ENCODE results near the gene METTL14. TPM values are rescaled to one million over a fixed set of nuclear protein-coding genes. Genes with fewer than 3 reads are reported as not detected.

Gene METTL14
- total RNA-seq, 2 donors from 2014 or later, result 33.0 to 34.1 TPM

DNA sequence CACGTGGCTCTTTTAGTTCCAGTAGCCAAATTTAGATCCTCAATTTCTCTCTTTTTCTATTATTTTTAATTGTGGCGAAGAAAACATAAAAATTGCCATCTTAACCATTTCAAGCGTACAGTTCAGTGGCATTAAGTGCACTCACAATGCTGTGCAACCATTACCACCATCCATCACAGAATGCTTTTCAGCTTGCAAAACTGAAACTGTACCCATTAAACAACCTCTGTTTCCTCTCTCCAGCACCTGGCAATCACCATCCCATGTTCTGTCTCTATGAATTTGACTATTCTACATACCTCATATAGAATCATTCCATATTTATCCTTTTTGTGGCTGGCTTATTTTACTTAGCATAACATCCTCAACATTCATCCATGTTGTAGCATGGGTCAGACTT lies 74.9 kb downstream of the METTL14 start:
- no peaks in the 10 kb centered on the region for H3K36me3 ChIP-seq
- H3K27ac ChIP-seq, result no peak overlapping the region
- no peaks in the 10 kb centered on the region for H3K9me3 ChIP-seq
- no peak overlapping the region for H3K9ac ChIP-seq (ENCODE audit: low read depth in 2 of 2, low read length in 2 of 2)
- no peak for DNase-seq
- TF ChIP-seq, protein P1, sequence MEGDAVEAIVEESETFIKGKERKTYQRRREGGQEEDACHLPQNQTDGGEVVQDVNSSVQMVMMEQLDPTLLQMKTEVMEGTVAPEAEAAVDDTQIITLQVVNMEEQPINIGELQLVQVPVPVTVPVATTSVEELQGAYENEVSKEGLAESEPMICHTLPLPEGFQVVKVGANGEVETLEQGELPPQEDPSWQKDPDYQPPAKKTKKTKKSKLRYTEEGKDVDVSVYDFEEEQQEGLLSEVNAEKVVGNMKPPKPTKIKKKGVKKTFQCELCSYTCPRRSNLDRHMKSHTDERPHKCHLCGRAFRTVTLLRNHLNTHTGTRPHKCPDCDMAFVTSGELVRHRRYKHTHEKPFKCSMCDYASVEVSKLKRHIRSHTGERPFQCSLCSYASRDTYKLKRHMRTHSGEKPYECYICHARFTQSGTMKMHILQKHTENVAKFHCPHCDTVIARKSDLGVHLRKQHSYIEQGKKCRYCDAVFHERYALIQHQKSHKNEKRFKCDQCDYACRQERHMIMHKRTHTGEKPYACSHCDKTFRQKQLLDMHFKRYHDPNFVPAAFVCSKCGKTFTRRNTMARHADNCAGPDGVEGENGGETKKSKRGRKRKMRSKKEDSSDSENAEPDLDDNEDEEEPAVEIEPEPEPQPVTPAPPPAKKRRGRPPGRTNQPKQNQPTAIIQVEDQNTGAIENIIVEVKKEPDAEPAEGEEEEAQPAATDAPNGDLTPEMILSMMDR (IDR thresholded peaks at IDR 0.05), result no peak
- no peaks in the 10 kb centered on the region for H3K4me1 ChIP-seq
- no peaks in the 10 kb centered on the region for H3K27me3 ChIP-seq
- no peak overlapping the region for H3K4me3 ChIP-seq
- intact Hi-C loops (cut with DNase I), result no loop called here

DNA sequence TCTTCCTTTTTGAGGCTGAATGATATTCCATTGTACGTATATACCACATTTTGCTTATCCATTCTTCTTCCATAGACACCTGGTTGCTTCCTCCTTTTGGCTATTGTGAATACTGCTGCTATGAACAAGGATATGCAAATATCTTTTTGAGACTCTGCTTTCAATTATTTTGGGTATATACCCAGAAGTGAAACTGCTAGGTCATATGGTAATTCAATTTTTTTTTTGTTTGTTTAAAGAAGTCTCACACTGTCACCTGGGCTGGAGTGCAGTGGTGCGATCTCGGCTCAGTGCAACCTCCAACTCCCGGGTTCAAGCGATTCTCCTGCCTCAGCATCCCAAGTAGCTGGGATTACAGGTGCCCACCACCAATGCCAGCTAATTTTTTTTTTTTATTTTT lies 75.3 kb downstream of the METTL14 start:
- no peaks in the 10 kb centered on the region for H3K9me3 ChIP-seq
- H3K36me3 ChIP-seq, result no peaks in the 10 kb centered on the region
- H3K27me3 ChIP-seq, result no peaks in the 10 kb centered on the region
- H3K4me3 ChIP-seq, result no peak overlapping the region
- no peak overlapping the region for H3K27ac ChIP-seq
- TF ChIP-seq, protein P1 (IDR thresholded peaks at IDR 0.05), result no peak
- no peak overlapping the region for H3K9ac ChIP-seq (ENCODE audit: low read depth in 2 of 2, low read length in 2 of 2)
- DNase-seq, result no peak
- intact Hi-C loops (cut with DNase I), result no loop called here
- no peaks in the 10 kb centered on the region for H3K4me1 ChIP-seq

DNA sequence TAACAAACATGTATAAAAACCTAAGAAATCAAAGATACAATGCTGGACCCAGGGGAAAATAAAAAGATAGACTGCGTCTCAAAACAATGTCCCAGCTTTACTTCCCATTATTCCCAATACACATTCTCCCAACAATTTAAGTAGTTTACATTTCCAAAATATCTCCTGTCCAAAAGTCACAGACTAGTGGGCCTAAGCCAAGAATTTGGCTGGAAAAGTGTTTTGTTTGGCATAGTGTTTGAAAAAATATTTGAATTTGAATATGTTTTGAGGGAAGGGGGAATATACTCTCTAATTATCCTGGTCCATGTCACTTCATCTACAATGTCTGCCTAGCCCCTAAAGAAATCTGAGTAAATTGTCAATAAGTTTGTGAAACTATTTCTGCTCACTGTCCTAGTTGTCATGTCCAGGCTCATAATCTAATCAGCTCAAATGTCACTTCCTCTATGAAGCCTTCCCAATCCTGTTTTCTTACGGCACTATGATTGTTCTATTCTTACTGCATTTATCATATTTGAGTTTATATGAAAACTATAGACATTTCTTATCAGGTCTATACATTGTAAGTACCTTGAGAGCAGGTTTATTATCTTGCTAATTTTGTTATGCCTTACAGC lies 76.3 kb downstream of the METTL14 start:
- DNase-seq, result no peak
- H3K9ac ChIP-seq (ENCODE audit: low read depth in 2 of 2, low read length in 2 of 2), result no peak overlapping the region
- H3K36me3 ChIP-seq, result peaks cover 3% of the 10 kb centered on the region
- H3K27me3 ChIP-seq, result no peaks in the 10 kb centered on the region
- peak overlapping the region; percentile 18 for H3K27ac ChIP-seq
- H3K4me1 ChIP-seq, result no peaks in the 10 kb centered on the region
- no peak overlapping the region for H3K4me3 ChIP-seq
- TF ChIP-seq, protein P1 (IDR thresholded peaks at IDR 0.05), result no peak
- no peaks in the 10 kb centered on the region for H3K9me3 ChIP-seq
- intact Hi-C loops (cut with DNase I), result no loop called here

DNA sequence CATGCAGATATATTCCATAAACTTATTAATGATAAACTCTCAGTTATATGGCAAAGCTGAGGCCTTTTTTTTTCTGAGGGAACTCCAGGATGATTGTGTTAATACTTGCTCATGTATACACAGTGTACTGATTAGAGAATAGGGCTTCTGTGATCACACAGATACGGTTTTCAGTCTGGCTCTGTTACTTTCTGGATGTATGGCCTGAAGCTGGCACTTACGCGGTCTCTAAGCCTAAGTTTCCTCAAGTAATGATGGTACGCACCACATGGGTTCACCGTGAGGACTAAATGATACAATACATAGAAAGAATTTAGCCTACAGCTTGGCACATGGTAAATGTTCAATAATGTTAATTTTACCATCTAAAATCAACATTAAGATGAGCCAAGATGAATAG lies 77.0 kb downstream of the METTL14 start:
- peaks cover 10% of the 10 kb centered on the region for H3K36me3 ChIP-seq
- H3K4me3 ChIP-seq, result no peak overlapping the region
- H3K9ac ChIP-seq (ENCODE audit: low read depth in 2 of 2, low read length in 2 of 2), result no peak overlapping the region
- intact Hi-C loops (cut with DNase I), result no loop called here
- H3K4me1 ChIP-seq, result no peaks in the 10 kb centered on the region
- no peaks in the 10 kb centered on the region for H3K9me3 ChIP-seq
- H3K27ac ChIP-seq, result peak overlapping the region; percentile 18
- no peaks in the 10 kb centered on the region for H3K27me3 ChIP-seq
- DNase-seq, result no peak
- TF ChIP-seq, protein P1 (IDR thresholded peaks at IDR 0.05), result no peak

DNA sequence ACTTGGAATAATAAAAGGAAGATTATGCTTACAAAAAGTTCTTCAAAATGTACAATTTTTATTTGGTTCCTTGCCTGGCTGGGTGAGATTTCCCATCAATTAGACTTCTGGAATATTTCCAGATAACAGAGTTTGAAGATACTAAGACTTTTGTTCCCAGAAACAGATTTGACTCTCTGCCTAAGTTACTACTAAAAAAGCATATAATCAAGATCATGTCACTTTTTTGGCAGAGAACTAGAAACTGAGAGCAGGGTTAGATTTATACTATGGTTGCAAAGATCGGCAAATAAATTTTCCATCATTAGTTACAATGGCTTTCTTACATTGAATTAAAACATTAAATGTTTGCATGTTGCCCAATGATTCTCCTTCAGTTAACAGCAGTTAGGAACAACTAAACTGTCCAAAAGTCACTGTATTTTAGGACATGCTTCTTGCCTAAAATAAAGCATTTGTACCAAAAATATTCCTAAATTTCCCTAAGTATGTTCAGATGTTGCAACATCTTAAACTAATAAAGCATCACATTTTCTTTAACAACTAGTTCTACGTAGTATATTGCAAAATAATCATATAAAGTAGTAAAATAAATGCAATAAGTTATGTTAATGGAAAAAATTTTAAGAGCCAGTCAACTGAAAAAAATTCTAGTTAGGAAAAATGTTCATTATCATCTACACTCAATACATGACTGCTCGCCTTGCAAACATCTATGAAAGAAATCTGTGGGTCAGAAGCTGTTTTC lies 77.7 kb downstream of the METTL14 start:
- Histone ChIP-seq H3K36me3 (peaks cover 12% of the 10 kb centered on the region), H3K4me3 (no peak overlapping the region), H3K27me3 (no peaks in the 10 kb centered on the region), H3K4me1 (no peaks in the 10 kb centered on the region), H3K9ac (ENCODE audit: low read depth in 2 of 2, low read length in 2 of 2) (no peak overlapping the region), H3K27ac (peak overlapping the region; percentile 20), H3K9me3 (no peaks in the 10 kb centered on the region)
- no peak for DNase-seq
- TF ChIP-seq, protein P1 (IDR thresholded peaks at IDR 0.05), result no peak
- intact Hi-C loops (cut with DNase I), result no loop called here

Other genes with a start within 250 kb of the METTL14 start
- 10 to 100 TPM; 71.8 to 77.0 TPM for gene SEC24D, start 150.7 kb downstream of the METTL14 start, total RNA-seq
- 100 to 1,000 TPM in 1 of 2 donors, 1 to 10 TPM in 1; 9.5 to 266 TPM for gene SYNPO2, start 203.5 kb downstream of the METTL14 start, total RNA-seq

All from colonic mucosa (tissue), 4 donors.